Measurements from ENCODE around the gene FLNC.

The FLNC gene

DNA sequence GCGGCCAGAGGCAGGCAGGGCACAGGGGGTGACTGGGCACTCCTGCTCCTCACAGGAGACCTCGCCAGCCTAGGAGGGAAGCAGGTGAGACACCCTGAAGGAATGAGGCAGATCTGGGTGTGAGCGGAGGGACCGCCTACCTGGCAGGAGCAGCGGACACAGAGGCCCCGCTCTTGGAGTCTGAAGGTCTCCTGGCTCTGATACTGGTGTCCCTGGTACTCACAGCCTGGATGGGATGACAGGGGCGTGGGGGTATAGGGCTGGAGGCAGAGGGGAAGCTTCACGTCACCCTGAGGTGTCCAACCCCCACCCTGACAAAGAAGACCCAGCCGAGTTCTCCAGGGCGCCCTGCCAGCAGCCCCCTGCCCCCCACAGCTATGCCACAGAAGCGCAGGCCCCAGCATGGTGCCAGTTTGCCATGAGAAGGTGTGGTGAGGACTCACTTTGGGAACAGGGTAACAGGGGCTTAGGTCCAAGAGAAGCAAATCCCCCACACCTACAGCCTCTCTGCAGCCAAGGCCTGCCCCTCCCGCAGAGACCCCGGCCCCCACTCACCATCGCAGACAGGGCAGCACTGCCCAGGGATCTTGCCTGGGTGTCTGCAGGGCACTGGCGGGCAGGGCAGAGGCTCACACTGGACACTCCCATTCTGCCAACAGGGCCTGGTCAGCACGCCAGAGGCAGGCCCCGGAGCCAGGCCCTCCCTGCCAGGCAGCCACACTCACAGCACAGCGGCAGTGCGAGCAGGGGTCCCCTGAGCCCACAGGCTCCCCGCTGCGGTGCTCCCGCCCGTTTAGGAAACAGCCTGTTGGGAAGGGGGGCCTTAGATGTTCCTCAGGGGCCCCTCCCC, 63.3 kb downstream of the FLNC start:
- DNase-seq: no peak

DNA sequence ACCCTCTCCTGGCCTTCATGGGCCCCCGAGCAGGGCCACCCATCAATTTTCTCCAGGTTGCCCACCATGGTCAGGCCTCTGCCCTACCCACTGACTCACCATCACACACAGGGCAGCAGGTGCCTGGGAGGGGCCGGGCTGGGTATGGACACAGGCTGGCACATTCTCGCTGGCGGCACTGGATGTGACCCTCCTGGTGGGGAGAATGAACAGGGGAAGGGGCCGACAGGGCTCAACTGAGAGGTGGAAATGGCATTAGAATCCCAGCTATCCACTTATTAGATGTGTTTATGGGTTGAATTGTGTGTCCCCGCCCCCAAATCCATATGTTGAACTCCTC, 63.9 kb downstream of the FLNC start:
- no peak for DNase-seq

DNA sequence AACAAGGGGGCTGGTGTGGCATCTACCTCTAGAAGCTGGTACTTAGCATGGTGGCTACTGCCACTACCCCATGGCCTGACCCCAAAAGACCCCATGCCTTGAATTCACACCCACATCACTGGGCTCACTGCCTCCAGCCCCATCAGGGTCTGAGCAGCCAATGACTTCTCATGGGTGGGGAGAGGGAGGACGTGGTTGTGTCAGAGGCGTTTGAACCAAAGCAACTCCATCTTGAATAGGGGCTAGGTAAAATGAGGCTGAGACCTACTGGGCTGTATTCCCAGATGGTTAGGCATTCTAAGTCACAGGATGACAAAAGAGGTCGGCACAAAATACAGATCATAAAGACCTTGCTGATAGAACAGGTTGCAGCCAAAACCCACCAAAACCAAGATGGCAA, 65.1 kb downstream of the FLNC start:
- no peak for DNase-seq

DNA sequence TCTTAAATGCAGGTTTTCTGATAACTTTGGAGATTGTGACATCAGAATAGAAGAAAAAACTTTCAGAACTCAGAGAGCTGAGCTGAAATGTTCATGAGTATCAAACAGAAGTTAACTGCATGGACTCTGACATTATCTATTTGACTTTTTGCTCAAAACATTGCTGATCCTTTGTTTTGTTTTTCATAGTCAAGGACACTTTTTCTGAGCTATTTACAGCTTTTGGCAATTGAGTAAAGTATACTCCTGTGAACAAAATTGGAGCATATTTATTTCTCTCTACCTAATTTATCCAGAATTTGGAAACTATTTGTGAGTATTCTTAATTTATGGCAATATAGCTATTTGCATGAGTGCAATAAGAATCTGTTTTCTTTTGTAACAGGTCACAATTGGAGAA, 69.2 kb downstream of the FLNC start:
- DNase-seq: no peak

DNA sequence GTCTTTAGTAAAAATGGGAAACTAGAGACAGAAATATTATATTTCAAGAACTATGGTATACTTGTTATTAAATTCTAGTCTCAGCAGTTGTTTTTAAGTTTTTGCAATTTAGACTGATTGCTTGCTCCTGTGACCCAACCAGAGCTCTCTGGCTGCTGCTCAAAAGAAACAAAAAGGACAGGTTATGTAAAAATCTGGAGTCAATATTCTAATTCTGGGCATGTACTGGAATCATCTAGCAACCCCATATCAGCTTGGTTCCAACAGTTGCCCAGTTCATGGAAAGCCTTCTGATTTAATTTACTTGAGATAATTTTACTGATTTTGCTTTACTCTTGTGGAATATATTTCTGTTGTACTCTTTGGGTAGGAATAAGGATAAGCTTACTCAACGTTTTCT, 70.0 kb downstream of the FLNC start:
- DNase-seq: no peak

DNA sequence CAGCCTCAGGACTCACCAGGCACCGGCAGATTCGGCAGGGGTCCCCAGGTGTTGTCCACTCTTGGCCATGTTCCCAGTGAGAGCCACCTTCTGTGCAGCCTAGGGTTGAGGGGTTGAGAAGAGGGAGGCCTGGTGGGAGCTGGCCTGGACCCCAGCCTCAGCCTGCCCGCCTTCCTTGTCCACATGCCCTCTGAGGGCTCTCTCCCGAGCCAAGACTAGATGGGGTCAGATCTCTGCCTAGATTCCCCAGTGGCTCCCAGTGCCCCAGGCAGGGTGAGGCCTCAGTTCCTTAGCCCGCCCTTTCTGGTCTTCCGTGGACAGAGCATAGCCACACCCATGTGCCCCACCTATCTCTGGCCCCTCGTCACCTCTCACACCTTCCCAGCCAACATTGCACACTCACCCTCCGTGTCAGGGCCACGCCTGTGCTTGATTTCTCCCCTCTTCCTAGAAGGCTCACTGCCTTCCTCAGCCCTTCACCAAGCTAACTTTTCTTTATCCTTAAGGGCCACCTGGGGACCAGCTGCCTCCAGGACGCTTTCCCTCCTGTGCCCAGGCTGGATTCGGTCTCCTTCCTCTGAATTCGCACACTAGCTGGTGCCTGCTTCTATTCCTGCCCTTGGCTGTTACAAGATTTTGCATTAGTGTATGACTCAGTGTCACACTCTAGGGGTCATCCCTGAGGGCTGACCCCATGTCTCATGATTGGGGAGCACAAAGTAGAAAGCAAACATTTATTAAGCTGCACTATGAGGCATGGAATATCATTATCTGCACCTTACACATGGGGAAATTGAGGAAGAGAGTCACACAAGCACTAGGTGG, 72.8 kb downstream of the FLNC start:
- DNase-seq: no peak

DNA sequence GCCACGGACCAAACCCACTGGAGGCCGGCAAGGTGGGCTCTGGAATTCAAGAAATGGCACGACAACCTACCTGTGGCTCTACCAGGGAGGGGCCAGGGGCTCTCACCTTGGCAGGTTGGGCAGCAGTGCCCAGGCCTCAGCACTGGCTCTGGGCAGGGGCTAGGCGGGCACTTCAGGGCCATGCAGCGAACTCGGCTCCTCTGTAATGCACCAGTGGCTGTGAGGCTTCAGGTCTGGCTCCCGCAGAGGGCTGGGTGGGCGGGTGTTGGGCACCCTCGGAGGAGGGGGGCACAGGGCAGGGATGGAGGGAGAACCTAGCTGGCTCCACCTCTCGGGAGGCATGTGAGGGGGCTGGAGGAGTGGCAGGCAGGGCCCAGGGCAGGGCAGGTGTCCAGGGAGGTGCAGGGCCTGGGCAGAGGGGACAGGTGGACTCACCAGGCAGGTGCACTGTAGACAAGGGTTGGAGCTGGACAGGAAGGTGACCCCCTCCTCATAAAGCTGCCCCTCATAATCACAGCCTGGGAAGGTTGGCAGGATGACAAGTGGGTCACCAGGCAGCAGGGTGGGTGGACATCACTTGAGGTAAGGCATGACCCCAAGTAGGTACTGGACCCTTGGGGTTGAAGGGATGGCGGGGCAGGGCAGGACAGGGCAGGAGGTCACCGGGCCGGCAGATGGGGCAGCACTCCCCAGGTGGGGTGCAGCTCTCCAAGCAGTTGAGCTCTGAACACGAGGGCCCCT, 73.6 kb downstream of the FLNC start:
- no peak for DNase-seq

DNA sequence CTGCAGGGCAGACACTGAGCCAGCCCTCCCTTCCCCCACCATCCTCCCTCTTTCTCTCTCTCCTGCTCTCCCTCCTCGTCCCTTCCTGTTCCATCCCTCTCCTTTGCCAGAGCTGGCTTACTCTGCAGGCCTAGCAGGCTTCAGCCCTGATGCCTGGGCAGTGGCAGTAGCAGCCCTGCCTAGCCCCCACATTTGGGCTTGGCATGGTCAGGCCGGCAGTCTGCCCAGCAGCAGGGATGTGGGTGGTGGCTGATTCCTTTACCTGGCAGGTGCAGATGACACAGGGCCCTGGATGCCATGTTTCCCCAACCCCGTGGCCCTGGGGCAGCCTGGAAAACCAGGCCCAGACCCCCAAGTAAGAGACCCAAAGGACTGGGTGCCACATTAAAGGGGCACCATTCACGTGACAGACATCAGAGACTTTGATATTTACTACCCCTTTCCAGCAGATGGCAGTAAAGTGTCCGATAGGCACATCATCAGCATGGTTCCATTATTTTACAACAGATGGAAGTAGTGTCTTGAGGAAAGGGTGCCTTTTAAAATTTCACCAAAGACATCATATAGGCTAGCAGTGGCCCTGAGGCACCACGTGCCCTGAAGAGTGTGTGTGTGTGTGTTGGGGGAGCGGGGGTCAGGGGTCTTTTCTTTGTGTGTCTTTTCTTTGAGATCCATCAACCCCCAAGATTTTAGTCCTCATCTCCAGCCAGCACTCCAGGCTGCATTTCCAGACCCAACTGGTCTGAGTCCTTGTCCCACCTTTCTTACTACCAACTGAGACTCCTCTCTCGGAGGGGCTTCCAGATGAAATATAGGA, 74.4 kb downstream of the FLNC start:
- peak; percentile 20 to 47 for DNase-seq

DNA sequence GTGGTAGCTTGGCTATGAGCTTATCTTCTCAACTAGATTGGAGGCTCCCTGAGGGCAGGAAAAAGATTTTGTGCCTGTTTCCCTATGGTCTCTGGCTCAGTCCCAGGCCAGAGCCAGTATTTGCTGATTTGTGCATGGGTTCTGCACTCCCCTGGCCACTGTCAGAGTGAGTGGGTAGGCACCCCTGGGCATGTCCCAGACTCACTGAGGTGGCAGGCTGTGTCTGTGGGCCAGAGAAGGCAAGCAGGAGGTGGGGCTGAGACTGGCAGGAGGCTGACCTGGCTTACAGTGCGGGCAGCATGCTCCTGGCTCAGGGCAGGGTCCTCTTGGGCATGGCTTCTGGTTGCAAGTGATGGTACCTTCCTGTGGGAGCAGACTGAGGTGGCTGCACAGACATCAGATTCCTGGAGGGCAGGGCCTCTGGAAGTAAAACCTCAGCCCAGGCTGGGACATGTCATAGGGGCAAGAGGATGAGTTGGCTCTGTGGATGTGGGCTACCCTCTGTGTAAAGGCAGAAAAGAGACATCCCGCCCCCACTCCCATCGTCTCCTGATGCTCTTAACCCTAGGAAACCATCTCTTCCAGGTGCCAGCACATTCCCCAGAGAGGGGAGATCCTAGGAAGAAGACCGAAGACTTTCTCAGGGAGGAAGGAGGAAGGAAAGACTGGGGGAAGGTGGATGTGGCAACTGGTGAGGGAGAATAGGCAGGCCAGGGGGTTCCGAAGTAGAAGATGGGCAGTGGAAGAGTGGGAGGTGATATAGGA, 76.0 kb downstream of the FLNC start:
- DNase-seq: no peak

DNA sequence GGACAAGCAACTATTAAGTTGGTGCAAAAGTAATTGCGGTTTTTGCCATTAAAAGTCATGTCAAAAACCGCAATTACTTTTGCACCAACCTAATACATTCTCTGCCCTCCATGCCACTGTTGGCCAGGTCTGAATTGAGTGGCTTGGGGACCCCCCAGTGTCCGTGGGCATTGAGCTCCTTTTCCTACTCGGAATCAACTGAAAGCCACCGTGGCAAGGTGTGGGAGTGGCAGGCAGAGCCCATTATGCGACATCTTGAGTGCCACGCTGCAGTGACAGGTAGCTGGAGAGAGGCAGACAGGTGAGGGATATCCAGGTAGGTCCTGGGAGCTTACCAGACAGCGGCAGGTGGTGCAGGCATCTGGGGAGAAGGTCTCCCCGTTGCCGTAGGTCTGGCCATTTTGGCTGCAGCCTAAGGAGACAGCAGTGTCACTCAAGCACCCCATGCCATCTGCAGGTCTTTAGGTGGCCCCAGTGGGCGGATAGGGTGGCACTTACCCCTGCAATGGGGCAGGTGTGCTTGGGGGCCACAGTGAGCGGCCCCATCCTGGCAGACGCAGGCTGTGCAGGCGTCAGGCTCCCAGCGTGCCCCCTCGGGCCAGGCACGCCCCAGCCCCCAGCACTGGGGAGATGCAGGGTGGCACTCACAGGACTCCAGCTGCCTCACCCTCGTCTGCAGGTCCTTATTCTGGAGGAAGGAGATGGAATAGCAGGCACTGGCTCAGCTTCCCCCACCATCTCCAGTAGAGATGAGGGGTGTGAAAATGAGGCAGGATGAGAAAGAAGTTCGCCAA, 76.8 kb downstream of the FLNC start:
- no peak for DNase-seq

Data from SHP77 (cell line).